K562 (cell line): ENCODE data around the gene CD164. TPM values are rescaled to one million over a fixed set of nuclear protein-coding genes. Genes with fewer than 3 reads are reported as not detected.

Experiments used
- CEBPG ChIP-seq, 3 experiments: fragments of 200-800 bp in 1 of 3; sonication (Bioruptor generic) in 1 of 3; sonication (generic) in 1 of 3; formaldehyde crosslinking in 1 of 3; IDR thresholded peaks in 2 of 3; conservative IDR thresholded peaks in 1 of 3; 2 replicates each; pipeline versions ENCODE4 v1.6.1 to v1.8.0; 2016 to 2022; ENCODE audit warnings: missing compliant biosample characterization in 2 of 3, missing genetic modification characterization in 2 of 3, mild to moderate bottlenecking in 1 of 3, missing genetic modification reagents in 1 of 3
- FOXK2 ChIP-seq, 2 experiments: fragments of 450-650 bp; IDR thresholded peaks in 1 of 2; conservative IDR thresholded peaks in 1 of 2; 2 replicates each; pipeline ENCODE4 v1.6.1; 2016; ENCODE audit warnings: low read depth in 2 of 2, mild to moderate bottlenecking in 1 of 2
- HMG20A ChIP-seq: fragments of 450-650 bp; formaldehyde crosslinking; conservative IDR thresholded peaks from 2 replicates; pipeline ENCODE4 v1.4.0; 2020; ENCODE audit warnings: mild to moderate bottlenecking, mixed read lengths
- MAFF ChIP-seq: IDR thresholded peaks from 2 replicates; pipeline ENCODE4 v1.6.1; 2012; ENCODE audit warnings: low read length, improper control_type of control experiment
- MAFG ChIP-seq: fragments of 450-650 bp; conservative IDR thresholded peaks from 2 replicates; pipeline ENCODE4 v1.6.1; 2016; ENCODE audit warnings: missing genetic modification characterization, missing compliant biosample characterization
- MAZ ChIP-seq, 2 experiments: fragments of 450-650 bp in 1 of 2; sonication (generic) in 1 of 2; formaldehyde crosslinking; IDR thresholded peaks in 1 of 2; conservative IDR thresholded peaks in 1 of 2; 2 replicates each; pipeline versions ENCODE4 v1.4.0 to v1.5.0; 2020; ENCODE audit warnings: mild to moderate bottlenecking in 1 of 2, missing genetic modification reagents in 1 of 2
- NONO ChIP-seq, 2 experiments: fragments of 200-400 bp in 1 of 2; fragments of 450-650 bp in 1 of 2; formaldehyde crosslinking in 1 of 2; IDR thresholded peaks; 2 replicates each; pipeline ENCODE4 v1.6.1; 2017; ENCODE audit warnings: low read depth in 2 of 2, mild to moderate bottlenecking in 2 of 2, moderate library complexity in 2 of 2, low read length in 1 of 2
- RBFOX2 ChIP-seq: fragments of 200-400 bp; formaldehyde crosslinking; IDR thresholded peaks from 2 replicates; pipeline ENCODE4 v1.6.1; 2017; ENCODE audit warnings: low read depth, mild to moderate bottlenecking, low read length, moderate library complexity
- RERE ChIP-seq: sonication (generic); formaldehyde crosslinking; IDR thresholded peaks from 2 replicates; pipeline ENCODE4 v1.8.0; 2023; ENCODE audit warnings: missing genetic modification reagents, mild to moderate bottlenecking, borderline replicate concordance
- TCF7 ChIP-seq: sonication (generic); IDR thresholded peaks from 2 replicates; pipeline ENCODE4 v1.6.1; 2016; ENCODE audit warnings: antibody characterized with exemption, borderline replicate concordance
- XRCC5 ChIP-seq: fragments of 200-400 bp; formaldehyde crosslinking; IDR thresholded peaks from 2 replicates; pipeline ENCODE4 v1.6.1; 2017; ENCODE audit warnings: low read depth, mild to moderate bottlenecking, low read length
- ZNF212 ChIP-seq: fragments of 450-650 bp; formaldehyde crosslinking; IDR thresholded peaks from 2 replicates; pipeline ENCODE4 v1.4.0; 2020; ENCODE audit warnings: mild to moderate bottlenecking
- ZNF316 ChIP-seq: fragments of 450-650 bp; IDR thresholded peaks from 2 replicates; pipeline ENCODE4 v1.6.1; 2016
- ZNF398 ChIP-seq: fragments of 250-450 bp; sonication (Bioruptor Pico); IDR thresholded peaks from 2 replicates; pipeline ENCODE4 v1.8.0; 2021; ENCODE audit warnings: moderate library complexity, mild to moderate bottlenecking, inconsistent platforms
- ZNF445 ChIP-seq: fragments of 250-450 bp; sonication (Bioruptor Pico); IDR thresholded peaks from 2 replicates; pipeline ENCODE4 v1.4.0; 2020; ENCODE audit warnings: low read depth, mild to moderate bottlenecking, moderate library complexity
- ZNF584 ChIP-seq: fragments of 200-800 bp; sonication (Bioruptor generic); IDR thresholded peaks from 2 replicates; pipeline ENCODE4 v1.6.1; 2016; ENCODE audit warnings: low read depth, mild to moderate bottlenecking, missing genetic modification characterization, missing compliant biosample characterization
- polyA plus RNA-seq, 8 experiments: library from polyadenylated mRNA; depleted of rRNA in 4 of 8; stranded (reverse) in 5 of 8; unstranded in 3 of 8; fragments of >200 nt; fragmentation: Nextera tagmentation in 2 of 8; fragmentation: Illumina TruSeq in 1 of 8; extraction: Ambion mirVana in 2 of 8; extraction: Trizol in 1 of 8; gene quantifications; 2 replicates each; pipeline versions ENCODE4 v1.2.1 to v1.2.3, GENCODE V29; 2011 to 2014; ENCODE audit warnings: inconsistent platforms in 1 of 8, missing spikeins in 1 of 8
- total RNA-seq, 7 experiments: library from RNA; depleted of rRNA in 6 of 7; stranded (reverse); fragments of >200 nt in 6 of 7; fragmentation: Illumina TruSeq in 2 of 7; extraction: Trizol in 2 of 7; gene quantifications; 2 replicates each; pipeline versions ENCODE4 v1.2.1 to v1.2.3, GENCODE V29; 2011 to 2021; ENCODE audit warnings: low replicate concordance in 1 of 7

Gene CD164
- total and polyA plus RNA-seq, 9 of the 15 experiments (the other 6 are each of a cell fraction or from before 2014, with no cell fraction given): 79.5 to 317 (median 165) TPM

GRCh38 chr6:109369728-109370127 is 12.5 kb downstream of the CD164 start (continued):
- peak; percentile 88 for TF ChIP-seq ZNF316
- no peak for TF ChIP-seq HMG20A (CRISPR knock-in tag)
- TF ChIP-seq FOXK2 (conservative IDR thresholded peaks at IDR 0.05 in 1 of 2, IDR thresholded peaks at IDR 0.05 in 1 of 2; ENCODE audit: low read depth in 2 of 2): no peak
- TF ChIP-seq ZNF584 (CRISPR knock-in tag): no peak
- 0 out of 2 replicates have a peak, but pooled peaks have one; percentile 22 for TF ChIP-seq RBFOX2
- no peak for TF ChIP-seq ZNF212 (CRISPR knock-in tag)
- no peak for TF ChIP-seq CEBPG (CRISPR knock-in tag; IDR thresholded peaks at IDR 0.05)
- TF ChIP-seq CEBPG (tag; conservative IDR thresholded peaks at IDR 0.05 in 1 of 2, IDR thresholded peaks at IDR 0.05 in 1 of 2): no peak
- no peak for TF ChIP-seq ZNF398 (CRISPR knock-in tag)
- 0 out of 2 replicates have a peak, but pooled peaks have one; percentile 10 for TF ChIP-seq MAFF
- no peak for TF ChIP-seq TCF7
- no peak for TF ChIP-seq RERE (CRISPR knock-in tag)
- no peak for TF ChIP-seq XRCC5
- no peak for TF ChIP-seq MAZ (CRISPR knock-in tag; conservative IDR thresholded peaks at IDR 0.05 in 1 of 2, IDR thresholded peaks at IDR 0.05 in 1 of 2)
- no peak for TF ChIP-seq ZNF445 (CRISPR knock-in tag)
- peak; percentile 59 for TF ChIP-seq MAFG (tag)
- no peak for TF ChIP-seq NONO (IDR thresholded peaks at IDR 0.05; ENCODE audit: low read depth in 2 of 2, low read length in 1 of 2)
